Measurements from ENCODE around the gene NBAS. TPM values are rescaled to one million over a fixed set of nuclear protein-coding genes. Genes with fewer than 3 reads are reported as not detected.

NBAS gene
- total RNA-seq, 1 donor from 2014 or later: 29.7 TPM

- intact Hi-C loops (cut with DNase I): no loop called here
- Histone ChIP-seq H3K4me1 (no peaks in the 10 kb centered on the region), H3K36me3 (peaks cover 0 to 30% of the 10 kb centered on the region in 2 donors), H3K9me3 (no peaks in the 10 kb centered on the region), H3K27me3 (no peaks in the 10 kb centered on the region), H3K27ac (no peak overlapping the region), H3K4me3 (no peak overlapping the region)
- TF ChIP-seq POLR2A (IDR thresholded peaks at IDR 0.05): no peak
- no peak for DNase-seq (ENCODE audit: extremely low spot score in 2 of 2)
Measured at GRCh38 chr2:15460112-15460620, 101.0 kb downstream of the NBAS start.

- Histone ChIP-seq H3K9me3 (no peaks in the 10 kb centered on the region), H3K27ac (no peak overlapping the region), H3K27me3 (no peaks in the 10 kb centered on the region), H3K36me3 (peaks cover 0 to 23% of the 10 kb centered on the region in 2 donors), H3K4me3 (no peak overlapping the region), H3K4me1 (no peaks in the 10 kb centered on the region)
- DNase-seq (ENCODE audit: extremely low spot score in 2 of 2): no peak
- intact Hi-C loops (cut with DNase I): no loop called here
- TF ChIP-seq POLR2A (IDR thresholded peaks at IDR 0.05) (no peak), CTCF (IDR thresholded peaks at IDR 0.05) (no peak)
Measured at GRCh38 chr2:15458277-15458676, 102.9 kb downstream of the NBAS start.

- H3K27ac ChIP-seq: no peak overlapping the region
Measured at GRCh38 chr2:15457868-15458267, 103.3 kb downstream of the NBAS start.

GRCh38 chr2:15456352-15456751, 104.8 kb downstream of the NBAS start:
- Histone ChIP-seq H3K4me1 (no peaks in the 10 kb centered on the region), H3K9me3 (no peaks in the 10 kb centered on the region), H3K4me3 (no peak overlapping the region), H3K27ac (no peak overlapping the region), H3K36me3 (peaks cover 0 to 19% of the 10 kb centered on the region in 2 donors), H3K27me3 (no peaks in the 10 kb centered on the region)
- TF ChIP-seq POLR2A (IDR thresholded peaks at IDR 0.05): no peak
- no peak for TF ChIP-seq POLR2AphosphoS5 (IDR thresholded peaks at IDR 0.05; ENCODE audit: insufficient read depth in 1 of 2, low read depth in 1 of 2)
- no peak for TF ChIP-seq CTCF (IDR thresholded peaks at IDR 0.05)
- DNase-seq (ENCODE audit: extremely low spot score in 2 of 2): no peak
- intact Hi-C loops (cut with DNase I): no loop called here

More at GRCh38 chr2:15457868-15458267, 103.3 kb downstream of the NBAS start:
- no peak overlapping the region for H3K4me3 ChIP-seq
- H3K27me3 ChIP-seq: no peaks in the 10 kb centered on the region
- H3K36me3 ChIP-seq: peaks cover 0 to 21% of the 10 kb centered on the region in 2 donors
- DNase-seq (ENCODE audit: extremely low spot score in 2 of 2): no peak
- no peaks in the 10 kb centered on the region for H3K4me1 ChIP-seq
- H3K9me3 ChIP-seq: no peaks in the 10 kb centered on the region
- TF ChIP-seq POLR2AphosphoS5 (IDR thresholded peaks at IDR 0.05; ENCODE audit: insufficient read depth in 1 of 2, low read depth in 1 of 2) (no peak), POLR2A (IDR thresholded peaks at IDR 0.05) (no peak), CTCF (IDR thresholded peaks at IDR 0.05) (no peak)
- intact Hi-C loops (cut with DNase I): no loop called here

GRCh38 chr2:15450808-15451207, 110.3 kb downstream of the NBAS start:
- intact Hi-C loops (cut with DNase I): no loop called here
- Histone ChIP-seq H3K36me3 (peaks cover 0 to 6% of the 10 kb centered on the region in 2 donors), H3K4me1 (no peaks in the 10 kb centered on the region)

More at GRCh38 chr2:15450808-15451207, 110.3 kb downstream of the NBAS start:
- Histone ChIP-seq H3K27ac (no peak overlapping the region), H3K27me3 (no peaks in the 10 kb centered on the region), H3K4me3 (no peak overlapping the region), H3K9me3 (no peaks in the 10 kb centered on the region)
- no peak for DNase-seq (ENCODE audit: extremely low spot score in 2 of 2)
- TF ChIP-seq POLR2AphosphoS5 (IDR thresholded peaks at IDR 0.05; ENCODE audit: insufficient read depth in 1 of 2, low read depth in 1 of 2) (no peak), POLR2A (IDR thresholded peaks at IDR 0.05) (no peak), CTCF (IDR thresholded peaks at IDR 0.05) (no peak)
